ENCODE data around the gene GPR3. TPM values are rescaled to one million over a fixed set of nuclear protein-coding genes. Genes with fewer than 3 reads are reported as not detected.

The GPR3 gene
- polyA plus RNA-seq, 1 experiment: 1.3 TPM

DNA sequence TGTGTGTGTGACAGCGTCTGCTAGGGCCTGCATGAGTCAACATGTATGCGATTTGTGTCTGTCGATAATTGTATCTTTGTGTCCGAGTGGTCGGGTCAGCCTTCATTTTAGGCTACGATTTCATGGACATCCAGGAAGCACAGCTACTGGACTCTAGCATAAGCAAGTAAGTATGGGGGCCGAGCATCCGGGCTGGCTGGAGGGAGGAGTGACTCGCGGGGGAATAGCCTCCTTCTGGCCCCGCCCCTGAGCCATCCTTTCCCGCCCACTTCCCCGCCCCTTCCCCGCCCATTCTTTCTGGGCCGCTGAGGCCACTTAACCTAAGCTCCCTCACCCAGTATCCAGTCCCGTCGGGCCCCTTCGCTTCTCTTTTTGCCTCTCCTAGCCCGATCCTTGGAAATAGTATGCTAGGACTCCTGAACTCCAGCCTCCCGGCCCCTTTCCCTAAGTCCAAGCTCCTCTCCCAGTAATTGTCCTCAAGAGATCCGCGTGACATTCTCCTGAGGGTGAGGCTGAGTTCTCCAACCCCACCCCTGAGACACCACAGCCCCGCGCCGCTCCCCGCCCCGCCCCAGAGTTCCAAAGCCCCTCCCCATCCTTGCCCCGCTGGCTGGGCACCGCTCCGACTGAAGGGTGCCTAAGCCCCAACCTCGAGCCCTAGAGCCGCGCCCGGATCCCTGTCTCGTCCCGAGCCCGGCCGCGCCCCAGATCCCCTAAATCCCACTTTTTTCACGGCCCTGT, 26.9 kb upstream of the GPR3 start:
- peak; percentile 67 for DNase-seq (ENCODE audit: low read depth, low spot score)
- TF ChIP-seq, protein P1, sequence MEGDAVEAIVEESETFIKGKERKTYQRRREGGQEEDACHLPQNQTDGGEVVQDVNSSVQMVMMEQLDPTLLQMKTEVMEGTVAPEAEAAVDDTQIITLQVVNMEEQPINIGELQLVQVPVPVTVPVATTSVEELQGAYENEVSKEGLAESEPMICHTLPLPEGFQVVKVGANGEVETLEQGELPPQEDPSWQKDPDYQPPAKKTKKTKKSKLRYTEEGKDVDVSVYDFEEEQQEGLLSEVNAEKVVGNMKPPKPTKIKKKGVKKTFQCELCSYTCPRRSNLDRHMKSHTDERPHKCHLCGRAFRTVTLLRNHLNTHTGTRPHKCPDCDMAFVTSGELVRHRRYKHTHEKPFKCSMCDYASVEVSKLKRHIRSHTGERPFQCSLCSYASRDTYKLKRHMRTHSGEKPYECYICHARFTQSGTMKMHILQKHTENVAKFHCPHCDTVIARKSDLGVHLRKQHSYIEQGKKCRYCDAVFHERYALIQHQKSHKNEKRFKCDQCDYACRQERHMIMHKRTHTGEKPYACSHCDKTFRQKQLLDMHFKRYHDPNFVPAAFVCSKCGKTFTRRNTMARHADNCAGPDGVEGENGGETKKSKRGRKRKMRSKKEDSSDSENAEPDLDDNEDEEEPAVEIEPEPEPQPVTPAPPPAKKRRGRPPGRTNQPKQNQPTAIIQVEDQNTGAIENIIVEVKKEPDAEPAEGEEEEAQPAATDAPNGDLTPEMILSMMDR (IDR thresholded peaks at IDR 0.05; ENCODE audit: low read depth, low read length): no peak
- Histone ChIP-seq H3K27me3 (ENCODE audit: control insufficient read depth, insufficient read depth, low read length) (no peaks in the 10 kb centered on the region), H3K27ac (ENCODE audit: low read depth, low read length) (peak overlapping the region; percentile 90), H3K4me3 (ENCODE audit: low read depth, low read length) (peak overlapping the region; percentile 74), H3K9me3 (ENCODE audit: control insufficient read depth, insufficient read depth, low read length) (no peaks in the 10 kb centered on the region; the same call in 1 of the 2 replicates)
- ChIA-PET CTCF (interaction anchor here (0.6 to 5.3 kb wide), 19 partner anchors 8 to 1619 kb away, joined by 3 to 75 read pairs (median 4); partner anchors contain the start of genes AHDC1, FCN3, GPR3 and TMEM222), POLR2A (interaction anchor here (0.6 to 2.5 kb wide), 12 partner anchors 14 to 763 kb away, joined by 3 to 27 read pairs (median 4); no protein-coding TSS in a partner anchor)

DNA sequence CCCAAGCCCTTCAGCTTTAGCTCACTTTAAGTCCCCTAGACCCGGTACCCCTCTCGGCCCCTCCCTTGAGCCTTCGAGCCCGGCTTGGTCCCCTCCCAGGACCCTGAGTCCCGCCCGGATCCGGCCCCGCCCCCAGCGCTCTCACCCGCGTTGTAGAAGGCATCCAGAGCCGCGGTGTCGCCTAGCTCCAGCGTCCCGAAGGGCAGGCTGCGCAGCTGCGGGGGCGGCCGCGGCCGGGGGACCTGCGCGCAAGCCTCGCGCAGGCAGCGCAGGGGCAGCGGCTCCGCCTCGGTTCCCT, 26.4 kb upstream of the GPR3 start:
- peak overlapping the region; percentile 74 for H3K4me3 ChIP-seq (ENCODE audit: low read depth, low read length)
- ChIA-PET POLR2A (interaction anchor here (0.6 to 2.5 kb wide), 14 partner anchors 11 to 764 kb away, joined by 3 to 27 read pairs (median 4); no protein-coding TSS in a partner anchor), CTCF (interaction anchor here (0.6 to 5.3 kb wide), 17 partner anchors 8 to 1618 kb away, joined by 3 to 75 read pairs (median 4); partner anchors contain the start of genes AHDC1, FCN3, GPR3 and TMEM222)
- no peaks in the 10 kb centered on the region for H3K27me3 ChIP-seq (ENCODE audit: control insufficient read depth, insufficient read depth, low read length)
- peak overlapping the region; percentile 90 for H3K27ac ChIP-seq (ENCODE audit: low read depth, low read length)
- DNase-seq (ENCODE audit: low read depth, low spot score): no peak
- TF ChIP-seq, protein P1 (IDR thresholded peaks at IDR 0.05; ENCODE audit: low read depth, low read length): no peak
- no peaks in the 10 kb centered on the region; the same call in 1 of the 2 replicates for H3K9me3 ChIP-seq (ENCODE audit: control insufficient read depth, insufficient read depth, low read length)

DNA sequence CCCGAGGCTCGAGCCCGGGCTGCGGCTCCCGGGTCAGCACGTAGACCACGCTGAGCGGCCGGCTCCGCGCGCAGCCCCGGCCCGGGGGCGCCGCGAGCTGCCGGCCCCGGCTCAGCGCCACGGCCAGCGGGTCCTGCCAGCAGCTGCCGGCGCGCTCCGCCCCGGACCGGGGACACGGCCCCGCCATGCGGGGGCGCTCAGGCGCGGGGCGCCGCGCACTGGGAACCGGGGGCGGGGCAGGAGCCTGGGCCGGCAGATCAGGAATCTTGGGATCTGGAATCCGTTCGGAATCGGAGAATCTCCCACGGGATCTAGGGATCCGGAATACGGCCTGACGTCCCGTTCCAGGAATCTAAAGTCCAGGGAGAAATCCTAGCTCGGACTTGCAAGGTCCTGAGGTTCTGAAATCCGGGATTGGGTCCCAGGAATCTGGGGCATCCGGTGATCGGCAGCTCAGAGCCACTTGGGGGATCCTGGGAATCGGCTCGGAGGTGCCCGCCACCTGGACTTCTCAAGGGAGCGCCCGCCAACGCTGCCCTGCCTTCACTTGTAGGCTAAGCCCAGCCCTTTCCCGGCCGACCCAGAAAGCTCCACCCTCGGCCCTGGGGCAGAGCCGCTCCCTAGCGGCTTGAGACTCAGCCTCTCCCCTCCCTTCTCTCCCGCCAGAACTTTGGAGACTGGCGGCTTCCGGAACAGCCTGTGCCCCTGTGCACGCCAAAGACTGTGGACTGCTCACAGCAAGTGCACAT, 25.8 kb upstream of the GPR3 start, which contains the start of gene MAP3K6:
MAP3K6 (minus strand) TSS at position 551 of the 749 bp plus-strand sequence; CDS start at position 187, 364 bp downstream.
- TF ChIP-seq, protein P1 (IDR thresholded peaks at IDR 0.05; ENCODE audit: low read depth, low read length): peak; percentile 35
- H3K27me3 ChIP-seq (ENCODE audit: control insufficient read depth, insufficient read depth, low read length): no peaks in the 10 kb centered on the region
- peak; percentile 18 for DNase-seq (ENCODE audit: low read depth, low spot score)
- peak within 1 kb of the TSS; percentile 74 for H3K4me3 ChIP-seq (ENCODE audit: low read depth, low read length)
- H3K27ac ChIP-seq (ENCODE audit: low read depth, low read length): peak within 1 kb of the TSS; percentile 92
- ChIA-PET CTCF (interaction anchor here (0.6 to 5.3 kb wide), 16 partner anchors 9 to 1618 kb away, joined by 3 to 75 read pairs (median 6); partner anchors contain the start of genes AHDC1 and CD164L2), POLR2A (interaction anchor here (0.6 to 2.5 kb wide), 9 partner anchors 11 to 255 kb away, joined by 3 to 27 read pairs (median 3); no protein-coding TSS in a partner anchor)
- no peaks in the 10 kb centered on the region; the same call in 1 of the 2 replicates for H3K9me3 ChIP-seq (ENCODE audit: control insufficient read depth, insufficient read depth, low read length)

DNA sequence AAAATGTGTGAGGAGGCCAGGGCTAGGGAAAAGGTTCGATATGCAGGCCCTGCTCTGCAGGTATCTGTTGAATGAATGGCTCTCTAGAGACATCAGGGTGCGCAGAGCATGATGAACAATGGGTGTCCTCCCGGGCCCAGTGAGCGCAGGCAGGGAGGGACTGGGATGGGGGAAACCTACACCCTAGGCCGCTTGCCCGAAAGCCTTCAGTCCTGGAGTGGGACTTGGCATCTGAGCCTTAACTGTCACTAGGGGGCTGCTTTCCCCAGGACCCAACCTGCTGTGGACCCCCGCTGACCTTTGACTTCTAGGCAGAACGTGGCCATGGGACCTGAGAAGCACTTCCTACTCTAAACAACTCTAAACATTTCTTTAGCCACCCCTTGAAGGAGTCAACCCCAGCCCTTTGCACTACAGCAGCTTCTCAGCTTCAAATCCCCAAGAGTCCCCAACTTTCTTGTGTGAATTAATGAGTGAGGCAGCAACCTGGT, 25.2 kb upstream of the GPR3 start:
- CTCF ChIA-PET: interaction anchor here (0.6 to 5.3 kb wide), 11 partner anchors 10 to 427 kb away, joined by 3 to 75 read pairs (median 9); partner anchors contain the start of genes AHDC1 and CD164L2
- Histone ChIP-seq H3K9me3 (ENCODE audit: control insufficient read depth, insufficient read depth, low read length) (no peaks in the 10 kb centered on the region; the same call in 1 of the 2 replicates), H3K27ac (ENCODE audit: low read depth, low read length) (no peak overlapping the region), H3K27me3 (ENCODE audit: control insufficient read depth, insufficient read depth, low read length) (no peaks in the 10 kb centered on the region), H3K4me3 (ENCODE audit: low read depth, low read length) (peak overlapping the region; percentile 74)
- POLR2A ChIA-PET: interaction anchor here (0.8 to 2.5 kb wide), 4 partner anchors 10 to 67 kb away, joined by 3 to 27 read pairs (median 3); no protein-coding TSS in a partner anchor
- no peak for DNase-seq (ENCODE audit: low read depth, low spot score)
- TF ChIP-seq, protein P1 (IDR thresholded peaks at IDR 0.05; ENCODE audit: low read depth, low read length): no peak
